Rectal smooth muscle tissue (tissue), 1 donor: Measurements from ENCODE around the gene C15orf62.

Experiments
- H3K27ac ChIP-seq: one replicate; pipeline ENCODE4 v1.7.0; 2013; ENCODE audit warnings: low read depth, low read length, inconsistent platforms
- H3K27me3 ChIP-seq: one replicate; pipeline ENCODE4 v1.7.0; 2013; ENCODE audit warnings: low read length; ENCODE audit not compliant: control insufficient read depth, insufficient read depth
- H3K36me3 ChIP-seq: one replicate; pipeline ENCODE4 v1.7.0; 2013; ENCODE audit warnings: low read length; ENCODE audit not compliant: control insufficient read depth, insufficient read depth
- H3K4me1 ChIP-seq: one replicate; pipeline ENCODE4 v1.7.0; 2013; ENCODE audit warnings: low read length; ENCODE audit not compliant: control insufficient read depth, insufficient read depth
- H3K4me3 ChIP-seq: one replicate; pipeline ENCODE4 v1.7.0; 2013; ENCODE audit warnings: low read length
- H3K9ac ChIP-seq: one replicate; pipeline ENCODE4 v1.7.0; 2013; ENCODE audit warnings: low read length

C15orf62 gene

GRCh38 chr15:40762919-40763800, 6.6 kb upstream of the C15orf62 start:
- H3K4me1 ChIP-seq = peaks cover 3% of the 10 kb centered on the region
- H3K36me3 ChIP-seq = no peaks in the 10 kb centered on the region
- no peak overlapping the region for H3K27ac ChIP-seq
- H3K4me3 ChIP-seq = peak overlapping the region; percentile 72
- no peak overlapping the region for H3K9ac ChIP-seq
- H3K27me3 ChIP-seq = no peaks in the 10 kb centered on the region

DNA sequence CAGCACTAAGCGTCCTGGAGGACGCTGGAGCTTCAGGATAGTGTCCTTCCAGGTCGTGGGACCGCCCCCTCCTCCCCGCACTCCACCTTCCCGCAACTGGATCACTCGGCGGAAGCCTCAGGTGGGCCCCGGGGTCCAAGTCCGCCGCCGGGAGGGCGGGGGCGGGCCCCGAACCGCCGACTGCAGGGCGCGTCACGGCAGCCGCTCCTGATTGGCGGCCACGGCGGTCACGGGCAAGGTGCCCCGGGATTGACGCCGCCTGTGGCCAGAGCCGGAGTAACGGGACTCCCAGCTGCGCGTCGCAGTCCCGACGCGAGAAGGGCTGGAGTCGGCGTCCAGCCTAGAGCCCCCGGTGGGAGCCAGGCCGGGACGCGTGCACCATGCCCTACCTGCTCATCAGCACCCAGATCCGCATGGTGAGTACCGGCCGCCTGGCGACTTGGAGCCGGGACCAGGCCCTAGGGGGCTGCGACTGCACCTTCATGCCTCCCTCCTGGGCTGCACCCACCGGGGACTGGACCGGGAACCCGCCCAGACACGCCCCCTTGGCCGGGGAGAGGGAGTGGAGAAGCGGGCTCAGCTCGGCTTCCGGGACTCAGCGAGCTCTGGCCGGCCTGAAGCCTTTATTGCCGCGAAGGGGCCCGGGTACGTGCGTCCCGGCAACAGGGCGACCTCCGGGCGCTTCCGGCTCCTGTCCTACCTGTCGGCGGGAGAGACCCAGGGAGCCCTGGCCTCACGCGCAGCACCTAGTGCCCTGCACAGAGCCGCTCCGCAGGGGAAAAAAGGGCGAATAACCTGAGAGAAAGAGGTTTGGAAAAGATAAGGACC, 5.8 kb upstream of the C15orf62 start, which contains the start of gene GCHFR:
Gene GCHFR (plus strand): TSS at position 268 of the 828 bp plus-strand sequence. CDS start 113 bp downstream, at position 381.
- Histone ChIP-seq H3K27me3 (no peaks in the 10 kb centered on the region), H3K36me3 (no peaks in the 10 kb centered on the region), H3K4me1 (peaks cover 3% of the 10 kb centered on the region), H3K4me3 (peak within 1 kb of the TSS; percentile 72), H3K9ac (peak within 1 kb of the TSS; percentile 19), H3K27ac (no peak within 1 kb of the TSS)

GRCh38 chr15:40764629-40765103, 5.1 kb upstream of the C15orf62 start:
- peaks cover 3% of the 10 kb centered on the region for H3K4me1 ChIP-seq
- peak overlapping the region; percentile 19 for H3K9ac ChIP-seq
- H3K27ac ChIP-seq = no peak overlapping the region

DNA sequence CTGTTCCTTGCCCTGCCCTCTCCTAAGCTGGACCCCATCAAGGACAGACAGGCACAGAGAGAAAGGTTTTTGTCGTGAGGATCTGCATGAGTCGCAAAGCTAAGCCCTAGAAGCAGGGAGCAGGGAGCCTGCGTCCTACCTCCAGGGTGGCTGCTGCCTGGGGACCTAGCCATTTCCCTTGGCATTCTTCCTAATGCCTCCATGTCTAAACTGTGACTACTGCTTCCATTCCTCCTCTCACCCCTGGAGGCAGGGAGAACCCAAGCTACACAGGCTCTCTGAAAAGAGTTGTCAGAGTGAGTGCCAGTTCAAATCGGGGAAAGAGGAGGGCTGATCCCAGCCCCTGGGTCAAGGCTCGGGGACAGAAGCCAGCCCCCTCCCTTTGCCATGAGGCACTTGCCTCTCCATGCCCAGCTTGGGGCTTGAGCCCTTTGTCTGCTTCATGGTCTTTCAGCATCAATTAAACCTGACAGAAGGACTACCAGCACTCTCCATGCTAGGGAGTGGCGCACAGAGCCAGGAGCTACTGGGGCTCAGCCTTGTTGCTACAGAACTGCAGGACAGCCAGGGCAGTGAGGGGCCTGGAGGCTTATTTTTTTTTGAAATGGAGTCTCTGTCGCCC, 3.5 kb upstream of the C15orf62 start:
- no peaks in the 10 kb centered on the region for H3K36me3 ChIP-seq
- H3K27ac ChIP-seq = no peak overlapping the region
- H3K27me3 ChIP-seq = no peaks in the 10 kb centered on the region
- H3K4me1 ChIP-seq = peaks cover 3% of the 10 kb centered on the region
- H3K9ac ChIP-seq = no peak overlapping the region
- H3K4me3 ChIP-seq = no peak overlapping the region

More at GRCh38 chr15:40764629-40765103, 5.1 kb upstream of the C15orf62 start:
- no peaks in the 10 kb centered on the region for H3K27me3 ChIP-seq
- peak overlapping the region; percentile 72 for H3K4me3 ChIP-seq
- H3K36me3 ChIP-seq = no peaks in the 10 kb centered on the region

DNA sequence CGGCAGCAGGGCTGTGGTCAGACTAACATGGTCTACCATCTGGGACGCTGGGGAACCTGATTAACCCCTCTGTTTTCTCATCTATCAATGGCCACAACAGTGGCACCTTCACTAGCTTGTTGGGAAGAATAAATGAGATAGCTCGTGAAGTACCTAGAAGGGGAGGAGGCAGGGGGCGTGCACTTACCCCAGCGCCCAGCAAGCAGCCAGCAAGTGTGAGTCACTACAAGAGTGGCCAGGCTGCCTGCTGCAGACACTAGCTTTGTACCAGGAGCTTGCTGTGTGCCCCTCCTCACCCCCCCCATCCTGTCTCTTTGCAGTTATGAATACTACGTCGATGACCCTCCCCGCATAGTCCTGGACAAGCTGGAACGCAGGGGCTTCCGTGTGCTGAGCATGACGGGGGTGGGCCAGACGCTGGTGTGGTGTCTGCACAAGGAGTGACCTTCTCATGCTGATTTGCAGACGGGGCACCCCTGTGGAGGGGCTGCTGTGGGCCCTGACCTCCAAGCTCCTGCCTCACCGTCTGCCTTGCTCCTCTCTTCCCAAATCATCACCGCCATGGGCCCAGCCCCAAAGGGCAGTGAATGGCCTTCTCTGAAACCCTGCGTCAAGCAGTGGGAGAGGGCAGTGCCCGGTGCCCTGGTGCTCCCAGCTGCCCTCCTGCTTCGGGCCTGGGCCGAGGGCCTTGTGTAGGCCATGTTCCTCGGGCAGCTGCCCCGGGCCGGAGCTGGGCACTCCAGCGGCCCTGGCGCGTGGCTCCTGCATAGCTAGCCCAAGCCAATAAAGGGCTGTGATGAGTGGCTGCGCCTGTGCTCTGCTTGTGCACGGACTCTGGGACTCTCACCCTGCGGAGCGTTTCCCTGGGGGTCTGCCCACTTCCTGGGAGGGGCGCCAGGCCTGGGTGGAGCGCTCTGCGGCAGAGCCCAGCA, 2.6 kb upstream of the C15orf62 start:
- no peak overlapping the region for H3K4me3 ChIP-seq
- no peaks in the 10 kb centered on the region for H3K27me3 ChIP-seq
- H3K36me3 ChIP-seq = peaks cover 2% of the 10 kb centered on the region
- H3K4me1 ChIP-seq = peaks cover 3% of the 10 kb centered on the region
- H3K9ac ChIP-seq = no peak overlapping the region
- no peak overlapping the region for H3K27ac ChIP-seq

GRCh38 chr15:40767838-40768500, 1.8 kb upstream of the C15orf62 start:
- Histone ChIP-seq H3K4me1 (peaks cover 3% of the 10 kb centered on the region), H3K9ac (no peak overlapping the region), H3K36me3 (peaks cover 8% of the 10 kb centered on the region), H3K27ac (no peak overlapping the region), H3K27me3 (no peaks in the 10 kb centered on the region), H3K4me3 (no peak overlapping the region)

GRCh38 chr15:40768521-40769273, 1.1 kb upstream of the C15orf62 start:
- no peak overlapping the region for H3K27ac ChIP-seq
- no peak overlapping the region for H3K4me3 ChIP-seq
- H3K9ac ChIP-seq = no peak overlapping the region
- H3K36me3 ChIP-seq = peaks cover 8% of the 10 kb centered on the region
- no peaks in the 10 kb centered on the region for H3K27me3 ChIP-seq
- no peaks in the 10 kb centered on the region for H3K4me1 ChIP-seq

DNA sequence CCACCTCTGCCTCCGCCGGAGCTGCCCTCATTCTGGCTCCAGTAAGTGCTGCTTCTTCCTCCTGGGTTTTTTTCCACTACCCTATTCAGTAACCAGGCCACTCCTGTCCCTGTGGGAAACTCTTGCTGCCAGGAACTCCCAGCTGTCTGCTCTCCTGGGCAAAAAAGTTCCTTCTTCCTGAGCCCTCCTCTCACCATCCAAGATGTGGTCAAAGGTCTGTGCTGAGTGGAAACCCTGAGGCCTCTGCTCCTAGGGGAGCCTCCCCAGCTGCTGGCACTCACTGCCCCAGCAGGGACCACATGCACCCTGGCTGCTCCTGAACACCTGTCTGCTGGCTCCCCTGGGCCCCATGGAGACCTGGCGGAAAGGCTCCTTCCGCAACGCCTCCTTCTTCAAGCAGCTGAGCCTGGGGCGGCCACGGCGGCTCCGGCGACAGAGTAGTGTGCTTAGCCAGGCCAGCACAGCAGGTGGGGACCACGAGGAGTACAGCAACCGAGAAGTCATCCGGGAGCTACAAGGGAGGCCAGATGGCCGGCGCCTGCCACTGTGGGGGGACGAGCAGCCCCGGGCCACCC, 454 bp downstream of the C15orf62 start:
- Histone ChIP-seq H3K4me3 (no peak overlapping the region), H3K27ac (no peak overlapping the region), H3K27me3 (no peaks in the 10 kb centered on the region), H3K4me1 (no peaks in the 10 kb centered on the region), H3K9ac (no peak overlapping the region), H3K36me3 (peaks cover 19% of the 10 kb centered on the region)

DNA sequence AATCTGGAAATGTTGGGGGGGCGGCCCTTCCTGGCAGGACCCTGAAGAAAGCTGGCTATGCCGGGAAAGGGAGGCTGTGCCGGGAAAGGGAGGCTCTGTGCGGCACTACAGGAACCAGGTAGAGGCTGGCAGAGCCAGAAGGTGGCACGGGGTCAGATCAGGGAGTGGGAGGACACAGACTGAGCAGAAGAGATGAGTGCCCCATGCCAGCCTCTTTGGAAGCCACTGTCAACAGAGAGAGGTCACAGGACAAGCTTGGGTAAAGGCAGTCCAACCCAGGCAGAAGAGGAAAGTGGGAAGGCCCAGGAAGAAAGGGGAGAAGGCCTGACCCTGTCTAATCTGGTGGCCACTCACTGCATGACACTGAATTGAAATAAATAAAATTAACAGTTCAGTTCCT, 1.5 kb downstream of the C15orf62 start:
- Histone ChIP-seq H3K36me3 (peaks cover 29% of the 10 kb centered on the region), H3K4me1 (no peaks in the 10 kb centered on the region), H3K27ac (no peak overlapping the region), H3K4me3 (no peak overlapping the region), H3K27me3 (no peaks in the 10 kb centered on the region), H3K9ac (no peak overlapping the region)

DNA sequence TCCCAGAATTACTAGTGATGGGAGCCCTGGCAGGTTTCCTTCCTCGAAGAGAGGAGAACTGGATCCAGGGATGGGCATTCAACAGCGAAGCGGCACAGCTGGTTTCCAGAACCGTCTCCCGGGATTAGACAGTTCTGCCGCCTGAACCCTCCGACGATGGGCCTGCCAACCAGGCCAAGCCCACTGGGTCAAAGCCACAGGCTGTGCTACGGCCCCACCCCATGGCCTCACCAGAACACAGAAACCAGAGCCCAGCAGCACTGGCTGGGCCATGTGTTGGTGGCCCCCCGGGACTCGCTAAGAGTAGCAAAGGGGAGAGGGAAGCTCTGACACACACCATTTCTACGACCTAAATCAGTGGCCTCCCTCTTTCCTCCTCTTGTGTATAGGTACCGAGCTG, 2.2 kb downstream of the C15orf62 start:
- H3K27ac ChIP-seq = no peak overlapping the region
- no peak overlapping the region for H3K4me3 ChIP-seq
- H3K4me1 ChIP-seq = no peaks in the 10 kb centered on the region

More for the DNA sequence above, 2.2 kb downstream of the C15orf62 start:
- Histone ChIP-seq H3K9ac (no peak overlapping the region), H3K36me3 (peaks cover 36% of the 10 kb centered on the region), H3K27me3 (no peaks in the 10 kb centered on the region)
